MM.1S (cell line): ENCODE results near the gene TMEM119.
A peak's percentile ranks its signal among the peaks of the same experiment; 100 is the strongest.

Experiments used
- DNase-seq: peaks from one replicate; pipeline ENCODE4 v3.0.0-alpha.2; 2015
- H2AFZ ChIP-seq: fragments of 300-600 bp; sonication (generic); 2 replicates; pipeline ENCODE4 v1.6.0; 2016; ENCODE audit warnings: antibody characterized with exemption, low read length
- H3F3A ChIP-seq: fragments of 300-600 bp; sonication (generic); 2 replicates; pipeline ENCODE4 v1.6.1; 2016; ENCODE audit warnings: mild to moderate bottlenecking, antibody characterized with exemption, low read length, moderate library complexity, mixed read lengths; ENCODE audit not compliant: insufficient read depth
- H3K27ac ChIP-seq: fragments of 300-600 bp; sonication (generic); 2 replicates; pipeline ENCODE4 v1.5.1; 2016; ENCODE audit warnings: mild to moderate bottlenecking, low read length
- H3K27me3 ChIP-seq: fragments of 300-600 bp; sonication (generic); replicated peaks from 2 replicates; pipeline ENCODE4 v1.6.0; 2016; ENCODE audit warnings: low read length; ENCODE audit not compliant: insufficient read depth
- H3K36me3 ChIP-seq: fragments of 300-600 bp; sonication (generic); replicated peaks from 2 replicates; pipeline ENCODE4 v1.6.1; 2016; ENCODE audit warnings: mild to moderate bottlenecking, low read length, mixed read lengths; ENCODE audit not compliant: insufficient read depth
- H3K4me1 ChIP-seq: fragments of 300-600 bp; sonication (generic); 2 replicates; pipeline ENCODE4 v1.6.1; 2016; ENCODE audit warnings: low read length, mixed read lengths
- H3K4me2 ChIP-seq: fragments of 300-600 bp; sonication (generic); 2 replicates; pipeline ENCODE4 v1.6.0; 2016; ENCODE audit warnings: low read depth, low read length
- H3K4me3 ChIP-seq: fragments of 300-600 bp; sonication (generic); 2 replicates; pipeline ENCODE4 v1.5.1; 2016; ENCODE audit warnings: low read length, mixed read lengths
- H3K79me2 ChIP-seq: fragments of 300-600 bp; sonication (generic); 2 replicates; pipeline ENCODE4 v1.6.1; 2016; ENCODE audit warnings: mixed run types, low read length, mixed read lengths
- H3K9ac ChIP-seq: fragments of 300-600 bp; sonication (generic); 2 replicates; pipeline ENCODE4 v1.6.1; 2016; ENCODE audit warnings: low read length, mixed read lengths
- H3K9me2 ChIP-seq: fragments of 300-600 bp; sonication (generic); replicated peaks from 2 replicates; pipeline ENCODE4 v1.6.1; 2016; ENCODE audit warnings: mild to moderate bottlenecking, low read length, mixed read lengths; ENCODE audit not compliant: insufficient read depth
- H3K9me3 ChIP-seq: fragments of 300-600 bp; sonication (generic); replicated peaks from 2 replicates; pipeline ENCODE4 v1.6.1; 2016; ENCODE audit warnings: mild to moderate bottlenecking, low read length, mixed read lengths; ENCODE audit not compliant: insufficient read depth
- H4K20me1 ChIP-seq: fragments of 300-600 bp; sonication (generic); 2 replicates; pipeline ENCODE4 v1.6.1; 2016; ENCODE audit warnings: mild to moderate bottlenecking, low read length, moderate library complexity, mixed read lengths; ENCODE audit not compliant: insufficient read depth
- CTCF ChIP-seq: fragments of 300-600 bp; sonication (generic); IDR thresholded peaks from 2 replicates; pipeline ENCODE4 v1.5.1; 2016; ENCODE audit warnings: antibody characterized with exemption, low read length, mixed read lengths
- EZH2 ChIP-seq: fragments of 300-600 bp; sonication (generic); optimal IDR thresholded peaks from 2 replicates; pipeline ENCODE3; 2017; ENCODE audit warnings: low read depth, mild to moderate bottlenecking, antibody characterized with exemption, low read length, mixed read lengths
- EZH2phosphoT487 ChIP-seq: fragments of 300-600 bp; sonication (generic); IDR thresholded peaks from 2 replicates; pipeline ENCODE4 v1.6.1; 2018; ENCODE audit warnings: antibody characterized with exemption, low read length

TMEM119 gene

GRCh38 chr12:108565976-108566375 is 31.9 kb downstream of the TMEM119 start:
- Histone ChIP-seq H3K9me2 (no peaks in the 10 kb centered on the region), H3K36me3 (no peaks in the 10 kb centered on the region; the same call in 1 of the 2 replicates), H3K9me3 (no peaks in the 10 kb centered on the region), H3K27me3 (no peaks in the 10 kb centered on the region), H2AFZ (no peak overlapping the region), H3K9ac (peak overlapping the region; percentile 94), H3F3A (peaks cover 87% of the 10 kb centered on the region), H3K4me2 (peak overlapping the region; percentile 24), H3K79me2 (peaks cover 53% of the 10 kb centered on the region), H4K20me1 (no peaks in the 10 kb centered on the region), H3K4me1 (peaks cover 70% of the 10 kb centered on the region), H3K27ac (peak overlapping the region; percentile 100), H3K4me3 (no peak overlapping the region)
- TF ChIP-seq EZH2 = no peak
- no peak for TF ChIP-seq CTCF
- TF ChIP-seq EZH2phosphoT487 = no peak
- peak; percentile 93 for DNase-seq

GRCh38 chr12:108565146-108565545 is 32.7 kb downstream of the TMEM119 start:
- Histone ChIP-seq H3K9me3 (no peaks in the 10 kb centered on the region), H3K27ac (peak overlapping the region; percentile 100), H4K20me1 (no peaks in the 10 kb centered on the region), H3K27me3 (no peaks in the 10 kb centered on the region), H3K9me2 (no peaks in the 10 kb centered on the region), H3K4me1 (peaks cover 62% of the 10 kb centered on the region), H3K9ac (peak overlapping the region; percentile 94), H3K4me2 (peak overlapping the region; percentile 89; the same call in 1 of the 2 replicates), H3K4me3 (no peak overlapping the region), H2AFZ (no peak overlapping the region), H3K36me3 (no peaks in the 10 kb centered on the region; the same call in 1 of the 2 replicates), H3K79me2 (peaks cover 56% of the 10 kb centered on the region), H3F3A (peaks cover 82% of the 10 kb centered on the region)
- DNase-seq = no peak
- TF ChIP-seq EZH2 (no peak), CTCF (no peak), EZH2phosphoT487 (no peak)

- peaks cover 58% of the 10 kb centered on the region for H3K4me1 ChIP-seq
- H3F3A ChIP-seq = peaks cover 82% of the 10 kb centered on the region
- H3K9ac ChIP-seq = peak overlapping the region; percentile 94
- H3K4me3 ChIP-seq = no peak overlapping the region
- peaks cover 59% of the 10 kb centered on the region for H3K79me2 ChIP-seq
- H3K9me3 ChIP-seq = no peaks in the 10 kb centered on the region
- peak overlapping the region; percentile 100 for H3K27ac ChIP-seq
- H3K4me2 ChIP-seq = peak overlapping the region; percentile 89
- DNase-seq = peak; percentile 37
- no peaks in the 10 kb centered on the region; the same call in 1 of the 2 replicates for H3K36me3 ChIP-seq
- no peaks in the 10 kb centered on the region for H3K27me3 ChIP-seq
- no peak overlapping the region for H2AFZ ChIP-seq
- no peaks in the 10 kb centered on the region for H4K20me1 ChIP-seq
- TF ChIP-seq EZH2phosphoT487 (no peak), CTCF (no peak), EZH2 (no peak)
- no peaks in the 10 kb centered on the region for H3K9me2 ChIP-seq
Observed at GRCh38 chr12:108564724-108565123, 33.2 kb downstream of the TMEM119 start.
